HG03175 (cell line): Measurements from ENCODE around the gene MDM2.

Experiments
- ATAC-seq: cut with Tn5 transposase; IDR thresholded peaks from one replicate; pipeline ENCODE4 v1.9.1; 2021; ENCODE audit warnings: mild to moderate bottlenecking, moderate library complexity; ENCODE audit not compliant: unreplicated experiment

Gene MDM2

GRCh38 chr12:68807576-68808387 lies at the start of gene MDM2:
MDM2 (plus strand) TSS chr12:68808177; CDS start chr12:68808478, 301 bp downstream.
- peak; percentile 71 for ATAC-seq

- ATAC-seq, result no peak
Measured at GRCh38 chr12:68759852-68760251, 48.1 kb upstream of the MDM2 start.

GRCh38 chr12:68760806-68761441 lies 47.1 kb upstream of the MDM2 start:
- no peak for ATAC-seq

GRCh38 chr12:68761442-68761812 lies 46.5 kb upstream of the MDM2 start:
- ATAC-seq, result no peak

GRCh38 chr12:68761901-68762630 lies 45.9 kb upstream of the MDM2 start:
- no peak for ATAC-seq

GRCh38 chr12:68762691-68763090 lies 45.3 kb upstream of the MDM2 start:
- ATAC-seq, result no peak

- no peak for ATAC-seq
Measured at GRCh38 chr12:68765696-68766095, 42.3 kb upstream of the MDM2 start.

- no peak for ATAC-seq
Measured at GRCh38 chr12:68766646-68767045, 41.3 kb upstream of the MDM2 start.

GRCh38 chr12:68767191-68767590 lies 40.8 kb upstream of the MDM2 start:
- ATAC-seq, result no peak

GRCh38 chr12:68768431-68768939 lies 39.5 kb upstream of the MDM2 start:
- ATAC-seq, result no peak

GRCh38 chr12:68769941-68770340 lies 38.0 kb upstream of the MDM2 start:
- ATAC-seq, result no peak

- ATAC-seq, result no peak
Measured at GRCh38 chr12:68771223-68771925, 36.6 kb upstream of the MDM2 start.

- peak; percentile 55 for ATAC-seq
Measured at GRCh38 chr12:68772714-68773113, 35.3 kb upstream of the MDM2 start.

GRCh38 chr12:68773582-68773981 lies 34.4 kb upstream of the MDM2 start:
- ATAC-seq, result no peak

GRCh38 chr12:68775121-68775630 lies 32.8 kb upstream of the MDM2 start:
- no peak for ATAC-seq

- ATAC-seq, result no peak
Measured at GRCh38 chr12:68776976-68777610, 30.9 kb upstream of the MDM2 start.

- no peak for ATAC-seq
Measured at GRCh38 chr12:68779280-68779679, 28.7 kb upstream of the MDM2 start.

GRCh38 chr12:68780731-68781130 lies 27.2 kb upstream of the MDM2 start:
- ATAC-seq, result no peak

GRCh38 chr12:68781728-68782127 lies 26.2 kb upstream of the MDM2 start:
- ATAC-seq, result no peak

- no peak for ATAC-seq
Measured at GRCh38 chr12:68784015-68784414, 24.0 kb upstream of the MDM2 start.
